ENCODE results near the gene ZNF787. TPM values are rescaled to one million over a fixed set of nuclear protein-coding genes. Genes with fewer than 3 reads are reported as not detected.

Gene ZNF787
- total and polyA plus RNA-seq, 2 of the 13 experiments (the other 11 are each of a cell fraction or from before 2014, with no cell fraction given): 15.1 to 42.8 TPM

DNA sequence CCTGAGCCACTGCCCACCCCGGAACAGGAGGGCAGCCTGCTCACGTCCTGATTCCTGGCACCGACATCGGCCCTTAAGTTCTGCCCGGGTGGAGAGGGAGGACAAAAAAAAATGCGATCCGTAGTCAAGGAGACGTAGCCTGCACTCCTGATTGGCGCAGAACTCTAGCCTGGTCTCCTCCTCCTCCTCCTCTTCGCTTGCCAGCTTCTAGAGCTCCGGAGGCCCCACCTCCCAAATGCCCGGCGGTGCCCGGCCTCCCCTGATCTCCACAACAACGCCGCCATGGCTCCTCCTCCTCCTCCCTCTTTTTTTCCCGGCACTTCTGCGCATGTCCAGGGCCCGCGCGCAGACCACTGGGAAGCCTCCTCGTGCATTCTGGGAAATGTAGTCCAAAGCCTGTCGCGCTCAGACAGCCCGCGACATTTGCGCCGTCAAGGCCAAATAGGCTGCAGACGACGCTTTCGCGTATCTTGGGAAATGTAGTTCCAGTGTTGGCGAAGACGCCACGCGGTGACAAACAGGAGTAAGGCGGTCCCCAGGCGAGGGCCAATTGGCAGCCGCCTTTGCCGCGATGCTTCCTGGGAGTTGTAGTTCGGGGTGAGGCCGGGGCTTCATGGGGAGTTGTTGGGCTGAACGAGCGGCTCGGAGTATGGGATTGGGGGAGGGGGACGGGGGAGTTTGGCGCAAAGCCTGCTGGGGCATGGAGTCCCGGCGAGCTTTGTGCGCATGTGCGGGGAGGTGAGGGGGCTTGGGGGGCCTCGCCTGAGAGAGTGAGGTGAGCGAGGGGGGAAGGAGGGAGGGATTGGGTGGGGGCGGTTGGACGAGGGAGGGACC lies 19.7 kb upstream of the ZNF787 start, which contains the start of gene ZNF444 (continued):
- TF ChIP-seq, protein P1, sequence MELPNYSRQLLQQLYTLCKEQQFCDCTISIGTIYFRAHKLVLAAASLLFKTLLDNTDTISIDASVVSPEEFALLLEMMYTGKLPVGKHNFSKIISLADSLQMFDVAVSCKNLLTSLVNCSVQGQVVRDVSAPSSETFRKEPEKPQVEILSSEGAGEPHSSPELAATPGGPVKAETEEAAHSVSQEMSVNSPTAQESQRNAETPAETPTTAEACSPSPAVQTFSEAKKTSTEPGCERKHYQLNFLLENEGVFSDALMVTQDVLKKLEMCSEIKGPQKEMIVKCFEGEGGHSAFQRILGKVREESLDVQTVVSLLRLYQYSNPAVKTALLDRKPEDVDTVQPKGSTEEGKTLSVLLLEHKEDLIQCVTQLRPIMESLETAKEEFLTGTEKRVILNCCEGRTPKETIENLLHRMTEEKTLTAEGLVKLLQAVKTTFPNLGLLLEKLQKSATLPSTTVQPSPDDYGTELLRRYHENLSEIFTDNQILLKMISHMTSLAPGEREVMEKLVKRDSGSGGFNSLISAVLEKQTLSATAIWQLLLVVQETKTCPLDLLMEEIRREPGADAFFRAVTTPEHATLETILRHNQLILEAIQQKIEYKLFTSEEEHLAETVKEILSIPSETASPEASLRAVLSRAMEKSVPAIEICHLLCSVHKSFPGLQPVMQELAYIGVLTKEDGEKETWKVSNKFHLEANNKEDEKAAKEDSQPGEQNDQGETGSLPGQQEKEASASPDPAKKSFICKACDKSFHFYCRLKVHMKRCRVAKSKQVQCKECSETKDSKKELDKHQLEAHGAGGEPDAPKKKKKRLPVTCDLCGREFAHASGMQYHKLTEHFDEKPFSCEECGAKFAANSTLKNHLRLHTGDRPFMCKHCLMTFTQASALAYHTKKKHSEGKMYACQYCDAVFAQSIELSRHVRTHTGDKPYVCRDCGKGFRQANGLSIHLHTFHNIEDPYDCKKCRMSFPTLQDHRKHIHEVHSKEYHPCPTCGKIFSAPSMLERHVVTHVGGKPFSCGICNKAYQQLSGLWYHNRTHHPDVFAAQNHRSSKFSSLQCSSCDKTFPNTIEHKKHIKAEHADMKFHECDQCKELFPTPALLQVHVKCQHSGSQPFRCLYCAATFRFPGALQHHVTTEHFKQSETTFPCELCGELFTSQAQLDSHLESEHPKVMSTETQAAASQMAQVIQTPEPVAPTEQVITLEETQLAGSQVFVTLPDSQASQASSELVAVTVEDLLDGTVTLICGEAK (IDR thresholded peaks at IDR 0.05): no peak
- TF ChIP-seq, protein P1 (CRISPR knock-in tag; IDR thresholded peaks at IDR 0.05): no peak
- no peak; the same call in 1 of the 2 replicates for TF ChIP-seq SP5 (CRISPR knock-in tag; IDR thresholded peaks at IDR 0.05; ENCODE audit: borderline replicate concordance, low read depth)
- no peak for TF ChIP-seq ZNF3 (CRISPR knock-in tag; IDR thresholded peaks at IDR 0.05)
- no peak for TF ChIP-seq ZNF629 (CRISPR knock-in tag; conservative IDR thresholded peaks at IDR 0.05)
- TF ChIP-seq MXI1 (IDR thresholded peaks at IDR 0.05; ENCODE audit: borderline replicate concordance, low read depth, low read length): peak; percentile 74; the same call in 1 of the 3 replicates
- TF ChIP-seq NRL (CRISPR knock-in tag; IDR thresholded peaks at IDR 0.05; ENCODE audit: borderline replicate concordance): no peak
- no peak for TF ChIP-seq BRD4 (CRISPR knock-in tag; IDR thresholded peaks at IDR 0.05)
- TF ChIP-seq ZNF280B (CRISPR knock-in tag; IDR thresholded peaks at IDR 0.05; ENCODE audit: borderline replicate concordance): no peak
- TF ChIP-seq HNF4G (IDR thresholded peaks at IDR 0.05; ENCODE audit: borderline replicate concordance, low read depth, low read length): no peak
- TF ChIP-seq HNF4G (CRISPR knock-in tag; IDR thresholded peaks at IDR 0.05; ENCODE audit: borderline replicate concordance, low read depth): no peak
- TF ChIP-seq SETDB1 (CRISPR knock-in tag; IDR thresholded peaks at IDR 0.05; ENCODE audit: borderline replicate concordance): no peak
- no peak for TF ChIP-seq DPF2 (CRISPR knock-in tag; IDR thresholded peaks at IDR 0.05; ENCODE audit: borderline replicate concordance, low read depth)
- TF ChIP-seq RBM39 (IDR thresholded peaks at IDR 0.05; ENCODE audit: low read depth, low read length, poor library complexity, severe bottlenecking): no peak
- TF ChIP-seq ZNF260 (CRISPR knock-in tag; IDR thresholded peaks at IDR 0.05; ENCODE audit: borderline replicate concordance, low read depth): no peak
- no peak for TF ChIP-seq RXRA (CRISPR knock-in tag; IDR thresholded peaks at IDR 0.05)
- TF ChIP-seq HNRNPK (IDR thresholded peaks at IDR 0.05; ENCODE audit: low read depth, low read length, poor library complexity, severe bottlenecking): no peak
- peak; percentile 54; the same call in 1 of the 2 replicates for TF ChIP-seq FOXA3 (CRISPR knock-in tag; IDR thresholded peaks at IDR 0.05)

Data from HepG2 (cell line).